Lung (tissue), 12 donors: ENCODE data around the gene HID1. TPM values are rescaled to one million over a fixed set of nuclear protein-coding genes. Genes with fewer than 3 reads are reported as not detected.

ENCODE experiments used
- ATAC-seq: fragments of 200-7000 bp; cut with Tn5 transposase; one replicate; pipeline ENCODE4 v1.9.1; 2020; ENCODE audit warnings: moderate number of reproducible peaks; ENCODE audit not compliant: insufficient read depth, low FRiP score
- DNase-seq, 3 donors: peaks; one replicate each; pipeline ENCODE4 v3.0.0-alpha.2; 2013 to 2017
- H3K27ac ChIP-seq, 2 donors: one replicate each; pipeline ENCODE4 v1.5.1; 2013; ENCODE audit warnings: mild to moderate bottlenecking in 2 of 2, moderate library complexity in 2 of 2, control low read depth in 1 of 2, inconsistent platforms in 1 of 2, low read depth in 1 of 2, low read length in 1 of 2
- H3K27me3 ChIP-seq, 3 donors: one replicate each; pipeline ENCODE4 v1.5.1; 2013; ENCODE audit warnings: low read length in 2 of 3; ENCODE audit not compliant: control insufficient read depth in 3 of 3, insufficient read depth in 3 of 3
- H3K36me3 ChIP-seq, 4 donors: one replicate each; pipeline ENCODE4 v1.5.1; 2013; ENCODE audit warnings: low read length in 4 of 4, mild to moderate bottlenecking in 1 of 4, moderate library complexity in 1 of 4; ENCODE audit not compliant: control insufficient read depth in 4 of 4, insufficient read depth in 4 of 4
- H3K4me1 ChIP-seq, 5 donors: one replicate each; pipeline ENCODE4 v1.5.1; 2013; ENCODE audit warnings: low read length in 5 of 5, mild to moderate bottlenecking in 2 of 5, moderate library complexity in 1 of 5; ENCODE audit not compliant: control insufficient read depth in 5 of 5, insufficient read depth in 5 of 5
- H3K4me3 ChIP-seq: one replicate; pipeline ENCODE4 v1.5.1; 2013; ENCODE audit warnings: mild to moderate bottlenecking, control low read depth, moderate library complexity
- H3K9ac ChIP-seq, 2 donors: one replicate each; pipeline ENCODE4 v1.5.1; 2013; ENCODE audit warnings: low read length in 2 of 2, control low read depth in 1 of 2; ENCODE audit not compliant: insufficient read depth in 1 of 2
- H3K9me3 ChIP-seq, 4 donors: one replicate each; pipeline ENCODE4 v1.5.1; 2013; ENCODE audit warnings: low read length in 3 of 4, mild to moderate bottlenecking in 1 of 4, moderate library complexity in 1 of 4; ENCODE audit not compliant: control insufficient read depth in 4 of 4, insufficient read depth in 3 of 4
- WGBS, 2 donors: extraction: QIAGEN DNeasy Blood & Tissue Kit; methylation state at CpG; one replicate each; pipeline ENCODE4 v1.1.7; 2013; 5-methylcytosine and 5-hydroxymethylcytosine counted together
- polyA plus RNA-seq, 2 donors: library from polyadenylated mRNA; stranded (reverse); fragments of 200-250 nt; gene quantifications; one replicate each; pipeline ENCODE4 v1.2.1, GENCODE V29; 2013
- total RNA-seq, 2 donors: library from RNA; depleted of rRNA in 1 of 2; stranded (reverse); fragments of >200 nt in 1 of 2; gene quantifications; one replicate each; pipeline ENCODE4 v1.2.1, GENCODE V29; 2014 to 2021
- TF ChIP-seq, protein P1 (sequence below): IDR thresholded peaks from 2 replicates; pipeline ENCODE4 v1.5.1; 2012; ENCODE audit warnings: mild to moderate bottlenecking; ENCODE audit errors: control extremely low read depth, extremely low read depth
- donor health status: control.
- donor health status: control.
- donor health status: Bipolar disorder and iron deficiency.
- donor health status: healthy.
- donor health status: DM: yes; HTN: yes; CAD: no.

Gene HID1
- total and polyA plus RNA-seq, 4 donors: 15.2 to 42.1 (median 29.2) TPM

DNA sequence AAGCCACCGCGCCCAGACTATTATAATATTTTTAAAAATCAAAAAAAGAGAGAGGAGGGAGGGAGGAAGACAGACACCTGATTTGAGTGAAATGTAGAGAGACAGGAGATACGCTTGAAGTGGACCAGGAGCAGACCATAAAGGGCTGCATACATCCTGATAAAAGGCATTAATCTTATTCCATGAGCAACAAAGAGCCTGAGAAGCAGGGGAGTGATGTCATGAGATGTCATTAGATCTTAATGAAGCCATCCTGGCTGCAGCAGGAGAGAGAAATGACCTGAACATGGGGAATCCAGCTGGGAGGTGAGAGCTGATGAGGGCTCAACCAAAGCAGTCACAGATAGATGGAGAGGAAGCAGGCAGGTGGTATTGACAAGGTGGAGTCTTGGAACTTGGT is 5.2 kb upstream of the HID1 start:
- Histone ChIP-seq H3K27ac (no peak overlapping the region), H3K36me3 (no peaks in the 10 kb centered on the region), H3K4me1 (peaks cover 0 to 13% (median 9%) of the 10 kb centered on the region in 5 donors), H3K27me3 (peaks cover 0 to 12% (median 10%) of the 10 kb centered on the region in 3 donors), H3K4me3 (no peak overlapping the region), H3K9me3 (no peaks in the 10 kb centered on the region), H3K9ac (no peak overlapping the region)
- DNase-seq (no peak), ATAC-seq (no peak)
- TF ChIP-seq, protein P1, sequence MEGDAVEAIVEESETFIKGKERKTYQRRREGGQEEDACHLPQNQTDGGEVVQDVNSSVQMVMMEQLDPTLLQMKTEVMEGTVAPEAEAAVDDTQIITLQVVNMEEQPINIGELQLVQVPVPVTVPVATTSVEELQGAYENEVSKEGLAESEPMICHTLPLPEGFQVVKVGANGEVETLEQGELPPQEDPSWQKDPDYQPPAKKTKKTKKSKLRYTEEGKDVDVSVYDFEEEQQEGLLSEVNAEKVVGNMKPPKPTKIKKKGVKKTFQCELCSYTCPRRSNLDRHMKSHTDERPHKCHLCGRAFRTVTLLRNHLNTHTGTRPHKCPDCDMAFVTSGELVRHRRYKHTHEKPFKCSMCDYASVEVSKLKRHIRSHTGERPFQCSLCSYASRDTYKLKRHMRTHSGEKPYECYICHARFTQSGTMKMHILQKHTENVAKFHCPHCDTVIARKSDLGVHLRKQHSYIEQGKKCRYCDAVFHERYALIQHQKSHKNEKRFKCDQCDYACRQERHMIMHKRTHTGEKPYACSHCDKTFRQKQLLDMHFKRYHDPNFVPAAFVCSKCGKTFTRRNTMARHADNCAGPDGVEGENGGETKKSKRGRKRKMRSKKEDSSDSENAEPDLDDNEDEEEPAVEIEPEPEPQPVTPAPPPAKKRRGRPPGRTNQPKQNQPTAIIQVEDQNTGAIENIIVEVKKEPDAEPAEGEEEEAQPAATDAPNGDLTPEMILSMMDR: no peak
- WGBS, 2 donors: 90 to 94% methylated on average over 3 of the region's 3 CpGs

DNA sequence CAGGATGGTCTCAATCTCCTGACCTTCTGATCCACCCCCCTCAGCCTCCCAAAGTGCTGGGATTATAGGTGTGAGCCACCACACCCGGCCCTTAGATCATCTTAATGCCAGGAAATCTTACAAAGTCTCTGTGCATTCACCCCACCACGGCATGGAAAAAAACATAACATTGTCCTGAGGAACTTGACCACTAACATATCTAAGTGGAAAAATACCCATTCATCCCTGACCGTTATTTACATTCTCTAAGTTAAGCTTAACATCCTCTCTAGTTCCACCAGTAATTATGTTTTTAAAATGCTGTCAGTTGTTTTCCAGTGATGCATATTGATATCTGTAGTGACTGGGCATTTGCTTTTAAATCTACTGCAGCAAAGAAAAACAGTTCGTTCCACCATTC is 3.4 kb upstream of the HID1 start:
- H3K36me3 ChIP-seq: no peaks in the 10 kb centered on the region
- no peak overlapping the region for H3K9ac ChIP-seq
- peaks cover 0 to 13% (median 12%) of the 10 kb centered on the region in 3 donors for H3K27me3 ChIP-seq
- TF ChIP-seq, protein P1: no peak
- H3K27ac ChIP-seq: no peak overlapping the region
- no peaks in the 10 kb centered on the region for H3K9me3 ChIP-seq
- ATAC-seq (no peak), DNase-seq (no peak)
- 82% methylated on average over 4 of the region's 4 CpGs for WGBS, 2 donors
- peaks cover 0 to 10% (median 0%) of the 10 kb centered on the region in 5 donors for H3K4me1 ChIP-seq
- H3K4me3 ChIP-seq: no peak overlapping the region

DNA sequence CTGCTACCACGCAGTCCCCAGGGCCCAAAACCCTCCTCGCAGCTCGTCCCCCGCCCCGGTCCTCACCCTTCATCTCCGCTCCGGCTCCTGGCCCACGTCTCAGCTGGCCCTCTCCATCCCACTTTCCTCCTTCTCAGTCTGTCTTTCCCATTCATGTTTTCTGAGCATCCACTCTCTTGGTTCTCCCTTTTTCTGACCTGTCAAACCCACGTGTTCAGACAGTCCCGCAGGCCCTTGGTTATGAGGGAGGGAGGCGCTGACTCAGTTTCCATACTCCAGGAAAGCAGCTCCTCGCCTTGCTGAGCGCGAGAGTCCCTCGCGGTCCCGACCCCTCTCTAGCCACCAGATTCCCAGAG is 392 bp upstream of the HID1 start:
- Histone ChIP-seq H3K36me3 (no peaks in the 10 kb centered on the region), H3K4me1 (peaks cover 0 to 10% (median 0%) of the 10 kb centered on the region in 5 donors), H3K27me3 (peaks cover 0 to 15% (median 14%) of the 10 kb centered on the region in 3 donors), H3K9ac (no peak overlapping the region), H3K27ac (no peak overlapping the region), H3K9me3 (no peaks in the 10 kb centered on the region), H3K4me3 (peak overlapping the region; percentile 32)
- 18 to 22% methylated on average over 17 of the region's 17 CpGs for WGBS, 2 donors
- DNase-seq (no peak), ATAC-seq (no peak)
- TF ChIP-seq, protein P1: no peak

DNA sequence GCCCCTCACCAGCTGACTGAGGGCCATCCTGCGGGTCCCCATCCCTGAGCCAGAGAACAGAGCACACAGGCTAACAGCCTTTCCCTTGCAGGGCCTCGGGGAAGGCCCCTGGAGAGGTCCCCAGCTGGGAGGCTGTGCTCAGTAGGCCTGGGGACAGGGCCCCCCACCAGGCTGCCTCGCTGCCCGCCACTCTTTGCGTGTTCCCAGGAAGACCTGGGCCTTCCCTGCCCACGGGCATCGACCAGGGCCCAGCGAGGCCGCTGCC is 785 bp downstream of the HID1 start:
- WGBS, 2 donors: 16 to 31% methylated on average over 8 to 9 of the region's 9 CpGs
- H3K27me3 ChIP-seq: peaks cover 0 to 15% (median 14%) of the 10 kb centered on the region in 3 donors
- H3K4me1 ChIP-seq: peaks cover 0 to 14% (median 0%) of the 10 kb centered on the region in 5 donors
- no peaks in the 10 kb centered on the region for H3K36me3 ChIP-seq
- H3K27ac ChIP-seq: peak overlapping the region in 1 of 2 donors; percentile 69
- peak overlapping the region; percentile 71 for H3K4me3 ChIP-seq
- H3K9me3 ChIP-seq: no peaks in the 10 kb centered on the region
- TF ChIP-seq, protein P1: no peak
- ATAC-seq (no peak), DNase-seq (no peak)
- no peak overlapping the region for H3K9ac ChIP-seq
